Gastrocnemius medialis (tissue), 4 donors: ENCODE results near the gene TMEM129. TPM values are rescaled to one million over a fixed set of nuclear protein-coding genes. Genes with fewer than 3 reads are reported as not detected.

Source experiments
- ATAC-seq, 2 donors: fragments of 150-250 bp; one replicate each; pipeline ENCODE4 v1.9.1; 2016
- DNase-seq, 2 donors: peaks; one replicate each; pipeline ENCODE4 v3.0.0-alpha.2; 2019
- H3K27ac ChIP-seq, 4 donors: fragments of 200-600 bp; sonication (generic); 1 replicate in 1 of 4; 2 replicates in 3 of 4; pipeline ENCODE4 v1.5.1; 2016 to 2018; ENCODE audit warnings: mild to moderate bottlenecking in 2 of 4, moderate library complexity in 1 of 4
- H3K27me3 ChIP-seq, 3 donors: fragments of 200-600 bp; sonication (generic) in 2 of 3; 1 replicate in 1 of 3; 2 replicates in 2 of 3; pipeline versions ENCODE4 v1.5.1 to v1.6.0; 2016 to 2019; ENCODE audit warnings: mild to moderate bottlenecking in 1 of 3, moderate library complexity in 1 of 3
- H3K36me3 ChIP-seq, 2 donors: fragments of 200-600 bp; sonication (generic) in 1 of 2; one replicate each; pipeline ENCODE4 v1.5.1; 2017 to 2018
- H3K4me1 ChIP-seq, 2 donors: fragments of 200-600 bp; sonication (generic) in 1 of 2; one replicate each; pipeline ENCODE4 v1.5.1; 2016 to 2017; ENCODE audit warnings: mild to moderate bottlenecking in 2 of 2
- H3K4me3 ChIP-seq, 4 donors: fragments of 200-600 bp; sonication (generic) in 3 of 4; 1 replicate in 1 of 4; 2 replicates in 3 of 4; pipeline ENCODE4 v1.5.1; 2016 to 2019; ENCODE audit warnings: mild to moderate bottlenecking in 2 of 4
- H3K9me3 ChIP-seq, 3 donors: fragments of 200-600 bp; sonication (generic) in 2 of 3; 1 replicate in 1 of 3; 2 replicates in 2 of 3; pipeline ENCODE4 v1.5.1; 2016 to 2019
- CTCF ChIP-seq, 5 experiments: fragments of 450-650 bp in 3 of 5; fragments of 200-600 bp in 2 of 5; sonication (generic) in 2 of 5; IDR thresholded peaks in 4 of 5; conservative IDR thresholded peaks in 1 of 5; 1 replicate in 4 of 5; 2 replicates in 1 of 5; pipeline ENCODE4 v1.5.1; 2016 to 2019; ENCODE audit warnings: antibody characterized with exemption in 5 of 5, mild to moderate bottlenecking in 3 of 5, moderate library complexity in 3 of 5
- POLR2A ChIP-seq, 2 donors: fragments of 450-650 bp; IDR thresholded peaks; one replicate each; pipeline ENCODE4 v1.6.1; 2017; ENCODE audit warnings: antibody characterized with exemption in 2 of 2, mild to moderate bottlenecking in 2 of 2, moderate library complexity in 2 of 2
- in situ Hi-C, 4 donors: fragments of 200-750 bp; cut with MboI; loops; one replicate each; pipeline versions ENCODE4 v1.15.0 to v1.8.0; 2017; ENCODE audit warnings: low sequenced_read_pairs in 4 of 4
- intact Hi-C: fragments of 100-400 bp; cut with DNase I; formaldehyde crosslinking; loops from one replicate; pipeline ENCODE4 v1.15.1; 2023; ENCODE audit warnings: low total_unique reads
- total RNA-seq, 4 donors: library from RNA; depleted of rRNA; stranded (reverse); fragments of >200 nt; gene quantifications; one replicate each; pipeline versions ENCODE4 v1.1.0 to v1.2.3, GENCODE V29; 2016

Gene TMEM129
- total RNA-seq, 4 donors from 2014 or later, result 30.3 to 78.0 (median 44.2) TPM

- intact Hi-C loops, result loop anchor here (1.0 to 10.0 kb wide), 5 partner anchors 18 to 688 kb away; partner anchors contain the start of genes CFAP99, UVSSA and ZFYVE28
These were observed 5.2 kb upstream of the TMEM129 start for GRCh38 chr4:1726146-1726934.

GRCh38 chr4:1725521-1725920 lies 4.4 kb upstream of the TMEM129 start:
- Histone ChIP-seq H3K4me3 (no peak overlapping the region), H3K9me3 (no peaks in the 10 kb centered on the region), H3K4me1 (peaks cover 9 to 11% of the 10 kb centered on the region in 2 donors), H3K27ac (no peak overlapping the region), H3K36me3 (no peaks in the 10 kb centered on the region), H3K27me3 (no peaks in the 10 kb centered on the region)
- ATAC-seq (no peak), DNase-seq (no peak)
- in situ Hi-C loops, result loop anchor here in 3 of 4 donors (5.0 to 25.0 kb wide), 3 partner anchors 33 to 162 kb away; no protein-coding TSS in a partner anchor
- intact Hi-C loops, result loop anchor here (5.0 to 10.0 kb wide), 3 partner anchors 141 to 689 kb away; partner anchors contain the start of genes CFAP99, UVSSA and ZFYVE28
- no peak for TF ChIP-seq CTCF (IDR thresholded peaks at IDR 0.05 in 4 of 5, conservative IDR thresholded peaks at IDR 0.05 in 1 of 5)
- no peak for TF ChIP-seq POLR2A (IDR thresholded peaks at IDR 0.05)

More at GRCh38 chr4:1726146-1726934, 5.2 kb upstream of the TMEM129 start:
- H3K9me3 ChIP-seq, result no peaks in the 10 kb centered on the region
- DNase-seq (peak; percentile 64 to 88), ATAC-seq (peak; percentile 67 to 74)
- no peaks in the 10 kb centered on the region for H3K36me3 ChIP-seq
- H3K27ac ChIP-seq, result peak overlapping the region in 3 of 4 donors; percentile 35 to 65 (median 61)
- H3K4me1 ChIP-seq, result peaks cover 9 to 11% of the 10 kb centered on the region in 2 donors
- no peak overlapping the region for H3K4me3 ChIP-seq
- in situ Hi-C loops, result loop anchor here in 3 of 4 donors (5.0 to 25.0 kb wide), 3 partner anchors 34 to 161 kb away; no protein-coding TSS in a partner anchor
- no peaks in the 10 kb centered on the region for H3K27me3 ChIP-seq
- TF ChIP-seq POLR2A (IDR thresholded peaks at IDR 0.05) (no peak), CTCF (IDR thresholded peaks at IDR 0.05 in 4 of 5, conservative IDR thresholded peaks at IDR 0.05 in 1 of 5) (peak; percentile 86 to 98 (median 93))

DNA sequence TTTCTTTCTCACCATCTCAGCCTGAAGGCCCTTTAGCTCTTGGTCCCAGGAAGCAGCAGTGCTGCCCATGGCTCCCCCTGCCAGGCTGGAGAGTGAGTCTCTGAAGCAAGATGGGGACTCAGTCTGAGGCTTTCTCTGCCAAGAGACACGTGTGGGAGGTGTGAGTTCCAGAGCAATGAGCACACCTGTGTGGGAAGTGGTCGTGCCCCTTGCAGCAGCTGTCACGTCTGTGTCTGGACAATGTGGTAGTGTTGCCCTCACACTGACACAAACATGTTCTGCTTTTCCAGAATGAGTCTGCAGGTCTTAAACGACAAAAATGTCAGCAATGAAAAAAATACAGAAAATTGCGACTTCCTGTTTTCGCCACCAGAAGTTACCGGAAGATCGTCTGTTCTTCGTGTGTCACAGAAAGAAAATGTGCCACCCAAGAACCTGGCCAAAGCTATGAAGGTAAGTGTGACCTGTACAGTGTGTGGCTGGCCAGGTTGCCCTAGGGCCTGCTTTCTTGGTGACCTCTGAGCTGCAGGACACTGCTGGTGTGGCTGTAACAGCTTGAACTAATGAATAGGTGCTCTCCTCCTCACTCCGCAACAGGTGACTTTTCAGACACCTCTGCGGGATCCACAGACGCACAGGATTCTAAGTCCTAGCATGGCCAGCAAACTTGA lies 2.1 kb upstream of the TMEM129 start:
- Histone ChIP-seq H3K27ac (peak overlapping the region in 1 of 4 donors; percentile 1), H3K4me3 (peak overlapping the region in 1 of 4 donors; percentile 11), H3K27me3 (no peaks in the 10 kb centered on the region), H3K36me3 (peaks cover 0 to 3% of the 10 kb centered on the region in 2 donors), H3K9me3 (no peaks in the 10 kb centered on the region), H3K4me1 (peaks cover 24 to 29% of the 10 kb centered on the region in 2 donors)
- in situ Hi-C loops (no loop called here), intact Hi-C loops (loop anchor here (10.0 kb wide), 2 partner anchors 138 to 692 kb away; partner anchors contain the start of genes CFAP99 and ZFYVE28)
- no peak for ATAC-seq
- TF ChIP-seq POLR2A (IDR thresholded peaks at IDR 0.05), result no peak
- no peak for TF ChIP-seq CTCF (IDR thresholded peaks at IDR 0.05 in 4 of 5, conservative IDR thresholded peaks at IDR 0.05 in 1 of 5)
- DNase-seq, result no peak

GRCh38 chr4:1722551-1723118 lies 1.5 kb upstream of the TMEM129 start:
- ATAC-seq (no peak), DNase-seq (no peak)
- TF ChIP-seq CTCF (IDR thresholded peaks at IDR 0.05 in 4 of 5, conservative IDR thresholded peaks at IDR 0.05 in 1 of 5), result no peak
- Histone ChIP-seq H3K36me3 (peaks cover 0 to 9% of the 10 kb centered on the region in 2 donors), H3K27me3 (no peaks in the 10 kb centered on the region), H3K4me3 (no peak overlapping the region), H3K9me3 (no peaks in the 10 kb centered on the region), H3K4me1 (peaks cover 27 to 29% of the 10 kb centered on the region in 2 donors), H3K27ac (peak overlapping the region in 1 of 4 donors; percentile 1)
- in situ Hi-C loops (no loop called here), intact Hi-C loops (loop anchor here (10.0 kb wide), 2 partner anchors 138 to 692 kb away; partner anchors contain the start of genes CFAP99 and ZFYVE28)
